ENCODE results near the gene AZU1. TPM values are rescaled to one million over a fixed set of nuclear protein-coding genes. Genes with fewer than 3 reads are reported as not detected.
A peak's percentile ranks its signal among the peaks of the same experiment; 100 is the strongest.

Gene AZU1
- total RNA-seq, 1 experiment from 2014 or later: not detected

DNA sequence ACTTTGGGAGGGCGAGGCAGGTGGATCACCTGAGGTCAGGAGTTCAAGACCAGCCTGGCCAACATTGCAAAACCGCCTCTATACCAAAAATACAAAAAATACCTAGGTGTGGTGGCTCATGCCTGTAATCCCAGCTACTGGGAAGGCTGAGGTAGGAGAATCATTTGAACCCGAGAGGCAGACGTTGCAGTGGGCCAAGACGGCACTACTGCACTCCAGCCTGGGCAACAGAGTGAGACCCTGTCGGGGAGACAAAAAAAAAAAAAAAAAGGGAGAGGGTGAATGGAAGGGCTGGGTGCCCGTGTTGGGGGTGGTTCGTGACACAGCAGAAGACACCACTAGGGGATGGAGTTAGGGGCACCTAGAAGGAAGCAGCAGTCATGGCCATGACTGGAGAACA lies 42.7 kb downstream of the AZU1 start:
- Histone ChIP-seq H4K20me1 (ENCODE audit: insufficient read depth) (no peaks in the 10 kb centered on the region), H3K4me2 (ENCODE audit: low read length) (no peak overlapping the region), H3K9ac (ENCODE audit: low read length) (peak overlapping the region; percentile 62), H3K27me3 (ENCODE audit: insufficient read depth, low read length) (no peaks in the 10 kb centered on the region), H3K79me2 (ENCODE audit: insufficient read depth, low read length) (no peaks in the 10 kb centered on the region), H3K36me3 (ENCODE audit: control insufficient read depth in 1 of 2, insufficient read depth in 2 of 2, low read length in 2 of 2) (peaks cover 5 to 15% of the 10 kb centered on the region in 2 experiments; a peak in 2 of 4 replicates), H3K9me2 (ENCODE audit: insufficient read depth) (no peaks in the 10 kb centered on the region), H3K4me1 (ENCODE audit: control insufficient read depth in 1 of 2, insufficient read depth in 2 of 2, low read length in 2 of 2) (peaks cover 19 to 36% of the 10 kb centered on the region in 2 experiments), H2AFZ (ENCODE audit: low read depth, low read length, poor library complexity, severe bottlenecking) (no peak overlapping the region), H3K4me3 (replicated peaks in 1 of 2; ENCODE audit: low read depth in 1 of 2, low read length in 2 of 2) (no peak overlapping the region), H3K9me3 (ENCODE audit: control insufficient read depth in 1 of 2, insufficient read depth in 1 of 2, low read depth in 1 of 2, low read length in 2 of 2) (no peaks in the 10 kb centered on the region), H3K27ac (ENCODE audit: low read depth, low read length) (peak overlapping the region; percentile 71; the same call in 1 of the 2 replicates)
- intact Hi-C loops (cut with micrococcal nuclease): no loop called here
- POLR2A ChIA-PET: no interaction called here
- DNase-seq (ENCODE audit: low read depth, low spot score): no peak
- CTCF ChIA-PET: no interaction called here
- ATAC-seq: no peak
- no TSS peak for BruUV-seq (replicated peaks)
- TF ChIP-seq JUND (IDR thresholded peaks at IDR 0.05): no peak
- TF ChIP-seq EGR1 (IDR thresholded peaks at IDR 0.05; ENCODE audit: low read depth): no peak
- no peak for TF ChIP-seq SIN3A (IDR thresholded peaks at IDR 0.05; ENCODE audit: low read depth)
- no peak for TF ChIP-seq SP1 (IDR thresholded peaks at IDR 0.05; ENCODE audit: low read depth)
- no peak for TF ChIP-seq POLR2A (IDR thresholded peaks at IDR 0.05; ENCODE audit: borderline replicate concordance, extremely low read depth, insufficient read depth, insufficient read length)
- TF ChIP-seq, protein P1, sequence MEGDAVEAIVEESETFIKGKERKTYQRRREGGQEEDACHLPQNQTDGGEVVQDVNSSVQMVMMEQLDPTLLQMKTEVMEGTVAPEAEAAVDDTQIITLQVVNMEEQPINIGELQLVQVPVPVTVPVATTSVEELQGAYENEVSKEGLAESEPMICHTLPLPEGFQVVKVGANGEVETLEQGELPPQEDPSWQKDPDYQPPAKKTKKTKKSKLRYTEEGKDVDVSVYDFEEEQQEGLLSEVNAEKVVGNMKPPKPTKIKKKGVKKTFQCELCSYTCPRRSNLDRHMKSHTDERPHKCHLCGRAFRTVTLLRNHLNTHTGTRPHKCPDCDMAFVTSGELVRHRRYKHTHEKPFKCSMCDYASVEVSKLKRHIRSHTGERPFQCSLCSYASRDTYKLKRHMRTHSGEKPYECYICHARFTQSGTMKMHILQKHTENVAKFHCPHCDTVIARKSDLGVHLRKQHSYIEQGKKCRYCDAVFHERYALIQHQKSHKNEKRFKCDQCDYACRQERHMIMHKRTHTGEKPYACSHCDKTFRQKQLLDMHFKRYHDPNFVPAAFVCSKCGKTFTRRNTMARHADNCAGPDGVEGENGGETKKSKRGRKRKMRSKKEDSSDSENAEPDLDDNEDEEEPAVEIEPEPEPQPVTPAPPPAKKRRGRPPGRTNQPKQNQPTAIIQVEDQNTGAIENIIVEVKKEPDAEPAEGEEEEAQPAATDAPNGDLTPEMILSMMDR (IDR thresholded peaks at IDR 0.05 in 2 of 3, conservative IDR thresholded peaks at IDR 0.05 in 1 of 3; ENCODE audit: borderline replicate concordance in 1 of 3, insufficient read depth in 1 of 3, low read depth in 2 of 3, low read length in 2 of 3): no peak
- no peak for TF ChIP-seq SRF (IDR thresholded peaks at IDR 0.05; ENCODE audit: low read depth)
- TF ChIP-seq YY1 (IDR thresholded peaks at IDR 0.05; ENCODE audit: extremely low read depth, insufficient replicate concordance, low read depth, low read length): no peak
- TF ChIP-seq, protein P2, sequence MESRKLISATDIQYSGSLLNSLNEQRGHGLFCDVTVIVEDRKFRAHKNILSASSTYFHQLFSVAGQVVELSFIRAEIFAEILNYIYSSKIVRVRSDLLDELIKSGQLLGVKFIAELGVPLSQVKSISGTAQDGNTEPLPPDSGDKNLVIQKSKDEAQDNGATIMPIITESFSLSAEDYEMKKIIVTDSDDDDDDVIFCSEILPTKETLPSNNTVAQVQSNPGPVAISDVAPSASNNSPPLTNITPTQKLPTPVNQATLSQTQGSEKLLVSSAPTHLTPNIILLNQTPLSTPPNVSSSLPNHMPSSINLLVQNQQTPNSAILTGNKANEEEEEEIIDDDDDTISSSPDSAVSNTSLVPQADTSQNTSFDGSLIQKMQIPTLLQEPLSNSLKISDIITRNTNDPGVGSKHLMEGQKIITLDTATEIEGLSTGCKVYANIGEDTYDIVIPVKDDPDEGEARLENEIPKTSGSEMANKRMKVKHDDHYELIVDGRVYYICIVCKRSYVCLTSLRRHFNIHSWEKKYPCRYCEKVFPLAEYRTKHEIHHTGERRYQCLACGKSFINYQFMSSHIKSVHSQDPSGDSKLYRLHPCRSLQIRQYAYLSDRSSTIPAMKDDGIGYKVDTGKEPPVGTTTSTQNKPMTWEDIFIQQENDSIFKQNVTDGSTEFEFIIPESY (IDR thresholded peaks at IDR 0.05; ENCODE audit: extremely low read depth, insufficient replicate concordance, low read length): no peak
- no peak for TF ChIP-seq POLR2AphosphoS5 (IDR thresholded peaks at IDR 0.05; ENCODE audit: low read depth, low read length)
- TF ChIP-seq FOSL1 (IDR thresholded peaks at IDR 0.05; ENCODE audit: low read depth): no peak
- no peak for TF ChIP-seq RAD21 (IDR thresholded peaks at IDR 0.05; ENCODE audit: low read depth)
- TF ChIP-seq CBX3 (IDR thresholded peaks at IDR 0.05; ENCODE audit: low read depth): no peak
- RAD21 ChIA-PET (ENCODE audit: low non-redundant PET in 1 of 2, low total read pairs in 2 of 2, uncharacterized antibody in 2 of 2, unreplicated experiment in 2 of 2): no interaction called here

Data from HCT116 (cell line).